ENCODE data around the gene NPTXR.

- TF ChIP-seq CTCF (IDR thresholded peaks at IDR 0.05) (no peak), POLR2A (IDR thresholded peaks at IDR 0.05) (no peak), EP300 (IDR thresholded peaks at IDR 0.05) (no peak)
Measured at GRCh38 chr22:38873469-38874411, 29.9 kb upstream of the NPTXR start.
